Activated naive CD4-positive, alpha-beta T cell (primary cell): Measurements from ENCODE around the gene ZDHHC22.

Source experiments
- DNase-seq, 4 experiments: peaks; one replicate each; lab custom pipeline; 2025; lab: John Stamatoyannopoulos, UW

The ZDHHC22 gene

GRCh38 chr14:77155083-77155482 lies 13.5 kb upstream of the ZDHHC22 start:
- no peak for DNase-seq

- no peak for DNase-seq
Observed at GRCh38 chr14:77154421-77154820, 12.8 kb upstream of the ZDHHC22 start.

GRCh38 chr14:77153802-77154201 lies 12.2 kb upstream of the ZDHHC22 start:
- no peak for DNase-seq

GRCh38 chr14:77151918-77152588 lies 10.5 kb upstream of the ZDHHC22 start:
- no peak for DNase-seq

GRCh38 chr14:77151245-77151644 lies 9.7 kb upstream of the ZDHHC22 start:
- no peak for DNase-seq

GRCh38 chr14:77148510-77149231 lies 7.1 kb upstream of the ZDHHC22 start:
- DNase-seq: no peak

- no peak for DNase-seq
Observed at GRCh38 chr14:77145975-77146740, 4.6 kb upstream of the ZDHHC22 start.

- DNase-seq: no peak
Observed at GRCh38 chr14:77144412-77145115, 3.0 kb upstream of the ZDHHC22 start.

- DNase-seq: no peak
Observed at GRCh38 chr14:77143071-77143470, 1.5 kb upstream of the ZDHHC22 start.

- no peak for DNase-seq
Observed at GRCh38 chr14:77142005-77142800, 612 bp upstream of the ZDHHC22 start.

GRCh38 chr14:77140359-77141213 lies 1.0 kb downstream of the ZDHHC22 start:
- DNase-seq: no peak

- peak in 2 of 4 experiments; percentile 8 to 23 for DNase-seq
Observed at GRCh38 chr14:77139540-77140358, 1.8 kb downstream of the ZDHHC22 start.

- no peak for DNase-seq
Observed at GRCh38 chr14:77139022-77139421, 2.6 kb downstream of the ZDHHC22 start.

GRCh38 chr14:77133720-77134338 lies 7.8 kb downstream of the ZDHHC22 start:
- DNase-seq: peak in 2 of 4 experiments; percentile 10 to 30

- no peak for DNase-seq
Observed at GRCh38 chr14:77131871-77132486, 9.6 kb downstream of the ZDHHC22 start.

- no peak for DNase-seq
Observed at GRCh38 chr14:77131206-77131605, 10.4 kb downstream of the ZDHHC22 start.

GRCh38 chr14:77130386-77130785 lies 11.2 kb downstream of the ZDHHC22 start:
- no peak for DNase-seq

- DNase-seq: no peak
Observed at GRCh38 chr14:77128414-77128891, 13.1 kb downstream of the ZDHHC22 start.
